WTC11 (cell line): ENCODE results near the gene ARHGEF28. TPM values are rescaled to one million over a fixed set of nuclear protein-coding genes. Genes with fewer than 3 reads are reported as not detected.

Experiments used
- ATAC-seq: fragments of 200-7000 bp; cut with Tn5 transposase; 2 replicates; pipeline ENCODE4 v1.10.0; 2021; ENCODE audit warnings: mild to moderate bottlenecking, moderate library complexity
- CTCF ChIA-PET: fragments of 300-600 bp; sonication (Branson Sonifier 250); formaldehyde crosslinking; loops from one replicate; lab custom pipeline; 2021; ENCODE audit warnings: antibody characterized with exemption; lab: Charles Lee
- POLR2A ChIA-PET: fragments of 350-600 bp; sonication (Branson Sonifier 250); formaldehyde crosslinking; loops from one replicate; lab custom pipeline; 2021; ENCODE audit warnings: antibody characterized with exemption; lab: Charles Lee
- DNase-seq: peaks from one replicate; pipeline ENCODE4 v3.0.0; 2021; ENCODE audit warnings: low spot score
- H3K27ac Mint-ChIP-seq: 2 replicates; pipeline ENCODE4 v1.8.0; 2021; ENCODE audit warnings: mixed read lengths
- H3K27me3 Mint-ChIP-seq: 2 replicates; pipeline ENCODE4 v1.8.0; 2021; ENCODE audit warnings: low read depth, mild to moderate bottlenecking, moderate library complexity, mixed read lengths
- H3K36me3 Mint-ChIP-seq: 2 replicates; pipeline ENCODE4 v1.8.0; 2021; ENCODE audit warnings: mixed read lengths
- H3K4me1 Mint-ChIP-seq: 2 replicates; pipeline ENCODE4 v1.8.0; 2022; ENCODE audit warnings: mixed read lengths
- H3K4me3 Mint-ChIP-seq: 2 replicates; pipeline ENCODE4 v1.8.0; 2021; ENCODE audit warnings: mild to moderate bottlenecking, moderate library complexity, mixed read lengths
- H3K9me3 Mint-ChIP-seq: 2 replicates; pipeline ENCODE4 v1.8.0; 2021; ENCODE audit warnings: mixed read lengths
- CBFB ChIP-seq: sonication (generic); formaldehyde crosslinking; IDR thresholded peaks from 2 replicates; pipeline ENCODE4 v1.8.1; 2022; ENCODE audit warnings: mild to moderate bottlenecking, low read depth, missing genetic modification reagents
- CREM ChIP-seq: sonication (generic); formaldehyde crosslinking; IDR thresholded peaks from 2 replicates; pipeline ENCODE4 v1.8.1; 2022; ENCODE audit warnings: mild to moderate bottlenecking, missing genetic modification reagents, moderate library complexity
- EMX1 ChIP-seq: fragments of 250-450 bp; sonication (Bioruptor Pico); IDR thresholded peaks from 2 replicates; pipeline ENCODE4 v1.8.0; 2021; ENCODE audit warnings: mild to moderate bottlenecking
- FOXK1 ChIP-seq: sonication (generic); formaldehyde crosslinking; IDR thresholded peaks from 2 replicates; pipeline ENCODE4 v1.8.0; 2022; ENCODE audit warnings: mild to moderate bottlenecking, moderate library complexity, missing genetic modification reagents
- GABPB1 ChIP-seq: sonication (generic); formaldehyde crosslinking; IDR thresholded peaks from 2 replicates; pipeline ENCODE4 v1.8.1; 2023; ENCODE audit warnings: mild to moderate bottlenecking, missing genetic modification reagents
- HMGXB4 ChIP-seq: sonication (generic); formaldehyde crosslinking; IDR thresholded peaks from 2 replicates; pipeline ENCODE4 v1.8.1; 2023; ENCODE audit warnings: mild to moderate bottlenecking, moderate library complexity, missing genetic modification reagents
- JUN ChIP-seq: sonication (generic); formaldehyde crosslinking; IDR thresholded peaks from 2 replicates; pipeline ENCODE4 v1.8.0; 2023; ENCODE audit warnings: mild to moderate bottlenecking, missing genetic modification reagents
- MAX ChIP-seq: sonication (generic); formaldehyde crosslinking; IDR thresholded peaks from 2 replicates; pipeline ENCODE4 v1.8.0; 2022; ENCODE audit warnings: mild to moderate bottlenecking, missing genetic modification reagents
- MYBL2 ChIP-seq: sonication (generic); formaldehyde crosslinking; IDR thresholded peaks from 2 replicates; pipeline ENCODE4 v1.8.1; 2023; ENCODE audit warnings: mild to moderate bottlenecking, moderate library complexity, missing genetic modification reagents
- NR1H2 ChIP-seq: sonication (generic); formaldehyde crosslinking; IDR thresholded peaks from 2 replicates; pipeline ENCODE4 v1.9.0; 2021; ENCODE audit warnings: mild to moderate bottlenecking, moderate library complexity, missing genetic modification reagents
- PREB ChIP-seq: sonication (generic); formaldehyde crosslinking; IDR thresholded peaks from 2 replicates; pipeline ENCODE4 v1.8.1; 2022; ENCODE audit warnings: mild to moderate bottlenecking, missing genetic modification reagents, moderate library complexity, borderline replicate concordance
- RORB ChIP-seq: fragments of 250-450 bp; sonication (Bioruptor Pico); IDR thresholded peaks from 2 replicates; pipeline ENCODE4 v1.9.0; 2021; ENCODE audit warnings: mild to moderate bottlenecking
- SP1 ChIP-seq: sonication (generic); formaldehyde crosslinking; conservative IDR thresholded peaks from 2 replicates; pipeline ENCODE4 v1.8.1; 2022; ENCODE audit warnings: missing genetic modification reagents
- TP53 ChIP-seq: sonication (generic); formaldehyde crosslinking; IDR thresholded peaks from 2 replicates; pipeline ENCODE4 v1.8.1; 2023; ENCODE audit warnings: mild to moderate bottlenecking, missing genetic modification reagents
- USF2 ChIP-seq: sonication (generic); formaldehyde crosslinking; IDR thresholded peaks from 2 replicates; pipeline ENCODE4 v1.8.1; 2023; ENCODE audit warnings: mild to moderate bottlenecking, missing genetic modification reagents, moderate library complexity
- ZBTB21 ChIP-seq: sonication (generic); formaldehyde crosslinking; IDR thresholded peaks from 2 replicates; pipeline ENCODE4 v1.8.1; 2023; ENCODE audit warnings: mild to moderate bottlenecking, missing genetic modification reagents, borderline replicate concordance
- ZNF317 ChIP-seq: sonication (generic); formaldehyde crosslinking; IDR thresholded peaks from 2 replicates; pipeline ENCODE4 v1.8.1; 2023; ENCODE audit warnings: low read depth, mild to moderate bottlenecking, moderate library complexity, missing genetic modification reagents, borderline replicate concordance
- total RNA-seq: library from RNA; stranded (reverse); gene quantifications from 3 replicates; pipeline ENCODE4 v1.2.3, GENCODE V29; 2021
- TF ChIP-seq, protein P1 (sequence below): sonication (generic); formaldehyde crosslinking; IDR thresholded peaks from 2 replicates; pipeline ENCODE4 v1.8.1; 2022; ENCODE audit warnings: low read depth, missing genetic modification reagents, borderline replicate concordance
- TF ChIP-seq, protein P2 (sequence below): sonication (generic); formaldehyde crosslinking; IDR thresholded peaks from 2 replicates; pipeline ENCODE4 v1.8.0; 2022; ENCODE audit warnings: missing genetic modification reagents
- TF ChIP-seq, protein P3 (sequence below): sonication (generic); formaldehyde crosslinking; IDR thresholded peaks from 2 replicates; pipeline ENCODE4 v1.8.0; 2022; ENCODE audit warnings: mild to moderate bottlenecking, missing genetic modification reagents

Gene ARHGEF28
- total RNA-seq, 1 experiment from 2014 or later, result 0.96 TPM

DNA sequence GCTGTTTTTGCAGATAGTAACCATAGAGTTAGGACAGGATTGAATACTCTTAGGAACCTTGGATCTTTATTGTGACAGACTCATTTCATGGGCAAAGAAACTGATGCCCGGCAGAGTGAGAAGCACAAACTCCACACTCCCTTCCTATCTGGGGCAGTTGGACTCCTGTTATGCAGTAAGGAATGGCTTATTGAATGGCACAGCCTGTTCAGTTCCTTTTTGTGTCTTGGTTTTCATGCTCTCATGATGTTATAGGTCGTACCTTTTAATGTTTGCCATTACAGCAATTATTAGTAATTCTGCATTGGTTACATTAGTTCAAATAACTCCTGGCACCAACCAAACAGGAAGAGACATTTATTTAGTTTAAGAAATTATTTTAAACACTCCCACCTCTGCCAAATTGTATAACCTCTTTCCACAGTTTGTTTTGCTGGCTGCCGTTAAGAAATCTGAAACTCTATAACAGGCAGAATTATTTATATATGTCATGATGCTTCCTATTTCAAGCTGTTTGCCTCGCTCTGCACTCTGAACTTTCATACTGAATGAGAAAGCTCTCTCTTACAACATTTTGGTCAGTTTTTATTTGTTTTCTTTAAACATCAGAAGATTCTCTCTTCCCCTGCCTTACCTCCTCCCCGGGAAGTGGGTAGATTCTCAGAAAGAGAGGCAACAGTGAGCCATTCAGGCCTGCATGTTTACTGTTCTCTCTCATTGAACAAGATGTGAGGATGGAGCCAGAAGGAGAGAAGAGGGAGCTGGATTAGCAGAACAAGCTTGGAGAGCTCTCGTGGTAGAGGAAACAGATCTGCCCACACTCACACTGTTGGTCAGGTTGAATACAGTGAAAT, 144.4 kb downstream of the ARHGEF28 start:
- Mint-ChIP-seq H3K9me3 (peaks cover 33% of the 10 kb centered on the region), H3K27ac (no peak overlapping the region), H3K4me1 (no peaks in the 10 kb centered on the region), H3K27me3 (no peaks in the 10 kb centered on the region), H3K36me3 (peaks cover 27% of the 10 kb centered on the region), H3K4me3 (no peak overlapping the region)
- ATAC-seq (no peak), DNase-seq (no peak)
- ChIA-PET CTCF (no interaction called here), POLR2A (no interaction called here)
- no peak for TF ChIP-seq TP53
- TF ChIP-seq NR1H2, result no peak
- TF ChIP-seq PREB (CRISPR knock-in tag), result no peak
- no peak for TF ChIP-seq CREM
- no peak for TF ChIP-seq JUN (CRISPR knock-in tag)
- no peak for TF ChIP-seq CBFB (CRISPR knock-in tag)
- no peak for TF ChIP-seq SP1 (CRISPR knock-in tag)
- no peak for TF ChIP-seq MYBL2
- TF ChIP-seq RORB, result no peak
- TF ChIP-seq FOXK1 (CRISPR knock-in tag), result no peak

DNA sequence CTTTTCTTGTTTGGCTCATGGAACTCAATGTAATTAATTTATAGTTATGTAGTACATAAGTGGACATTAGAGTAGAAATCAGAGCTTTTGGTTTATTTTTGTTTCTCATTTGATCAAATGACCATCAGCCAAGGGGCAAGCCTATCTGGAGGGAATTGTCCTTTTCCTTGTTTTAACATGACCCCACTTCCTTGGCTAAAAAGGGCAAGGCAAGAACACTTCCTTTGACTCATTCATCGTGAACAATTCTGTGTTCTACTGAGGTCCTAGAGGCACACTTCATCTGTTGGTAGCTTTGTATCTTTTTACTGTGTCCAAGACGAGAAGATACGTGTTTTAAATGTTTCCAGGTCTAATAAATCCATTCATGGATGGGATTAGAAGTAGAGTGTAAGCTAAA, 148.9 kb downstream of the ARHGEF28 start:
- no peaks in the 10 kb centered on the region for H3K9me3 Mint-ChIP-seq
- H3K27me3 Mint-ChIP-seq, result no peaks in the 10 kb centered on the region
- H3K36me3 Mint-ChIP-seq, result no peaks in the 10 kb centered on the region
- ATAC-seq (no peak), DNase-seq (no peak)
- CTCF ChIA-PET, result no interaction called here
- H3K4me3 Mint-ChIP-seq, result no peak overlapping the region
- TF ChIP-seq, protein P1, sequence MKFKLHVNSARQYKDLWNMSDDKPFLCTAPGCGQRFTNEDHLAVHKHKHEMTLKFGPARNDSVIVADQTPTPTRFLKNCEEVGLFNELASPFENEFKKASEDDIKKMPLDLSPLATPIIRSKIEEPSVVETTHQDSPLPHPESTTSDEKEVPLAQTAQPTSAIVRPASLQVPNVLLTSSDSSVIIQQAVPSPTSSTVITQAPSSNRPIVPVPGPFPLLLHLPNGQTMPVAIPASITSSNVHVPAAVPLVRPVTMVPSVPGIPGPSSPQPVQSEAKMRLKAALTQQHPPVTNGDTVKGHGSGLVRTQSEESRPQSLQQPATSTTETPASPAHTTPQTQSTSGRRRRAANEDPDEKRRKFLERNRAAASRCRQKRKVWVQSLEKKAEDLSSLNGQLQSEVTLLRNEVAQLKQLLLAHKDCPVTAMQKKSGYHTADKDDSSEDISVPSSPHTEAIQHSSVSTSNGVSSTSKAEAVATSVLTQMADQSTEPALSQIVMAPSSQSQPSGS (CRISPR knock-in tag), result no peak
- no peak for TF ChIP-seq ZNF317 (CRISPR knock-in tag)
- TF ChIP-seq USF2 (CRISPR knock-in tag), result no peak
- no peak for TF ChIP-seq MYBL2
- H3K4me1 Mint-ChIP-seq, result no peaks in the 10 kb centered on the region
- POLR2A ChIA-PET, result no interaction called here
- no peak overlapping the region for H3K27ac Mint-ChIP-seq

DNA sequence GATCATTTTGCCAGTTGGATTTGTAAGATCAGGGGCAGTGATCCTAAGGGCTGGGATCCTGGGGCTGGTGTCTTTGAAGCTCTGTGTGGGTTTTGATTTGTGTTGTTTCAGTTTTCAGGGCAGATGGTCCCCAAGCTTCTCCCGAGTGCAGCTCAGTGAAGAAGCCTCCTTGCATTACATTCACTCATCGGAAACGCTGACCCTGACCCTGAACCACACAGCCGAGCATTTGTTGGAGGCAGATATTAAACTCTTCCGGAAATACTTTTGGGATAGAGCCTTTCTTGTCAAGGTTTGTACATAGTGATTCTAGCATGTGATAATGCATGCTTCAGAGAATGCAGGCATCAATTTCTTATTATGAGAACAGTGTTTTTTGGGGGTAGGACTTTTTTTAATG, 150.4 kb downstream of the ARHGEF28 start:
- H3K9me3 Mint-ChIP-seq, result no peaks in the 10 kb centered on the region
- no peak for ATAC-seq
- H3K27me3 Mint-ChIP-seq, result no peaks in the 10 kb centered on the region
- H3K4me1 Mint-ChIP-seq, result no peaks in the 10 kb centered on the region
- no peak for DNase-seq
- H3K4me3 Mint-ChIP-seq, result no peak overlapping the region
- ChIA-PET POLR2A (no interaction called here), CTCF (no interaction called here)
- no peak overlapping the region for H3K27ac Mint-ChIP-seq
- no peaks in the 10 kb centered on the region for H3K36me3 Mint-ChIP-seq
- TF ChIP-seq, protein P2, sequence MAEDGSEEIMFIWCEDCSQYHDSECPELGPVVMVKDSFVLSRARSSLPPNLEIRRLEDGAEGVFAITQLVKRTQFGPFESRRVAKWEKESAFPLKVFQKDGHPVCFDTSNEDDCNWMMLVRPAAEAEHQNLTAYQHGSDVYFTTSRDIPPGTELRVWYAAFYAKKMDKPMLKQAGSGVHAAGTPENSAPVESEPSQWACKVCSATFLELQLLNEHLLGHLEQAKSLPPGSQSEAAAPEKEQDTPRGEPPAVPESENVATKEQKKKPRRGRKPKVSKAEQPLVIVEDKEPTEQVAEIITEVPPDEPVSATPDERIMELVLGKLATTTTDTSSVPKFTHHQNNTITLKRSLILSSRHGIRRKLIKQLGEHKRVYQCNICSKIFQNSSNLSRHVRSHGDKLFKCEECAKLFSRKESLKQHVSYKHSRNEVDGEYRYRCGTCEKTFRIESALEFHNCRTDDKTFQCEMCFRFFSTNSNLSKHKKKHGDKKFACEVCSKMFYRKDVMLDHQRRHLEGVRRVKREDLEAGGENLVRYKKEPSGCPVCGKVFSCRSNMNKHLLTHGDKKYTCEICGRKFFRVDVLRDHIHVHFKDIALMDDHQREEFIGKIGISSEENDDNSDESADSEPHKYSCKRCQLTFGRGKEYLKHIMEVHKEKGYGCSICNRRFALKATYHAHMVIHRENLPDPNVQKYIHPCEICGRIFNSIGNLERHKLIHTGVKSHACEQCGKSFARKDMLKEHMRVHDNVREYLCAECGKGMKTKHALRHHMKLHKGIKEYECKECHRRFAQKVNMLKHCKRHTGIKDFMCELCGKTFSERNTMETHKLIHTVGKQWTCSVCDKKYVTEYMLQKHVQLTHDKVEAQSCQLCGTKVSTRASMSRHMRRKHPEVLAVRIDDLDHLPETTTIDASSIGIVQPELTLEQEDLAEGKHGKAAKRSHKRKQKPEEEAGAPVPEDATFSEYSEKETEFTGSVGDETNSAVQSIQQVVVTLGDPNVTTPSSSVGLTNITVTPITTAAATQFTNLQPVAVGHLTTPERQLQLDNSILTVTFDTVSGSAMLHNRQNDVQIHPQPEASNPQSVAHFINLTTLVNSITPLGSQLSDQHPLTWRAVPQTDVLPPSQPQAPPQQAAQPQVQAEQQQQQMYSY (CRISPR knock-in tag), result no peak
- TF ChIP-seq MAX (CRISPR knock-in tag) (no peak), EMX1 (CRISPR knock-in tag) (no peak), HMGXB4 (CRISPR knock-in tag) (no peak), FOXK1 (CRISPR knock-in tag) (no peak), SP1 (CRISPR knock-in tag) (no peak), CBFB (CRISPR knock-in tag) (no peak), ZBTB21 (CRISPR knock-in tag) (no peak), USF2 (CRISPR knock-in tag) (no peak), GABPB1 (CRISPR knock-in tag) (no peak)
- TF ChIP-seq, protein P3, sequence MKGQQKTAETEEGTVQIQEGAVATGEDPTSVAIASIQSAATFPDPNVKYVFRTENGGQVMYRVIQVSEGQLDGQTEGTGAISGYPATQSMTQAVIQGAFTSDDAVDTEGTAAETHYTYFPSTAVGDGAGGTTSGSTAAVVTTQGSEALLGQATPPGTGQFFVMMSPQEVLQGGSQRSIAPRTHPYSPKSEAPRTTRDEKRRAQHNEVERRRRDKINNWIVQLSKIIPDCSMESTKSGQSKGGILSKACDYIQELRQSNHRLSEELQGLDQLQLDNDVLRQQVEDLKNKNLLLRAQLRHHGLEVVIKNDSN, result no peak
